Suprapubic skin (tissue), 4 donors: ENCODE data around the gene FLVCR2.

Source experiments
- EP300 ChIP-seq: sonication (generic); formaldehyde crosslinking; IDR thresholded peaks from one replicate; pipeline ENCODE4 v1.6.1; 2017; ENCODE audit warnings: antibody characterized with exemption
- POLR2A ChIP-seq, 2 donors: fragments of 450-650 bp; IDR thresholded peaks; one replicate each; pipeline ENCODE4 v1.6.1; 2017; ENCODE audit warnings: antibody characterized with exemption in 2 of 2, mild to moderate bottlenecking in 2 of 2, moderate library complexity in 2 of 2
- POLR2AphosphoS5 ChIP-seq, 3 donors: sonication (generic); formaldehyde crosslinking; IDR thresholded peaks; one replicate each; pipeline ENCODE4 v1.6.1; 2017; ENCODE audit warnings: antibody characterized with exemption in 3 of 3
- TF ChIP-seq, protein P1 (sequence below), 2 donors: fragments of 200-600 bp in 1 of 2; fragments of 450-650 bp in 1 of 2; sonication (generic) in 1 of 2; IDR thresholded peaks; one replicate each; pipeline ENCODE4 v1.5.1; 2016 to 2019; ENCODE audit warnings: antibody characterized with exemption in 2 of 2, mild to moderate bottlenecking in 1 of 2, moderate library complexity in 1 of 2

DNA sequence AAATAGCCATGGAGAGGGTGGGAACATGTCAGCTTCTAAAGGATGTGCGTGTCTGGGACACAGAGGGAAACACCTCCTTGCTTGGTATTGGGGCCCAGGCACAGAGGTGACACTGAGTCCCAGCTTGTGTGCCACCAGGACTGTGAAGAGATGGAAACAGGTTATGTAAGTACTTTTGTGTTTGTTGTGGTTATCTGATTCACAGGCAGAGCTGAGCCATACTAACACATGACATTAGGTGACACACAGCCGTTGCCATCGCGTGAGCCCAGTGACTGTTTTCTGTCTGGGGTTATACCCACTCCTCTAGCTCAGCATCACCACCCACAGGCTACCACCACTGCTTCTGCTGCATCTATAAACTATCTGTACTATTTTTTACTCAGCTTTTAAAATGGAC lies 12.1 kb upstream of the FLVCR2 start:
- TF ChIP-seq, protein P1, sequence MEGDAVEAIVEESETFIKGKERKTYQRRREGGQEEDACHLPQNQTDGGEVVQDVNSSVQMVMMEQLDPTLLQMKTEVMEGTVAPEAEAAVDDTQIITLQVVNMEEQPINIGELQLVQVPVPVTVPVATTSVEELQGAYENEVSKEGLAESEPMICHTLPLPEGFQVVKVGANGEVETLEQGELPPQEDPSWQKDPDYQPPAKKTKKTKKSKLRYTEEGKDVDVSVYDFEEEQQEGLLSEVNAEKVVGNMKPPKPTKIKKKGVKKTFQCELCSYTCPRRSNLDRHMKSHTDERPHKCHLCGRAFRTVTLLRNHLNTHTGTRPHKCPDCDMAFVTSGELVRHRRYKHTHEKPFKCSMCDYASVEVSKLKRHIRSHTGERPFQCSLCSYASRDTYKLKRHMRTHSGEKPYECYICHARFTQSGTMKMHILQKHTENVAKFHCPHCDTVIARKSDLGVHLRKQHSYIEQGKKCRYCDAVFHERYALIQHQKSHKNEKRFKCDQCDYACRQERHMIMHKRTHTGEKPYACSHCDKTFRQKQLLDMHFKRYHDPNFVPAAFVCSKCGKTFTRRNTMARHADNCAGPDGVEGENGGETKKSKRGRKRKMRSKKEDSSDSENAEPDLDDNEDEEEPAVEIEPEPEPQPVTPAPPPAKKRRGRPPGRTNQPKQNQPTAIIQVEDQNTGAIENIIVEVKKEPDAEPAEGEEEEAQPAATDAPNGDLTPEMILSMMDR (IDR thresholded peaks at IDR 0.05), result no peak
- TF ChIP-seq EP300 (no peak), POLR2A (IDR thresholded peaks at IDR 0.05) (no peak), POLR2AphosphoS5 (IDR thresholded peaks at IDR 0.05) (no peak)
